GM21423 (cell line): Measurements from ENCODE around the gene LAMB1.

Source experiments
- ATAC-seq: cut with Tn5 transposase; IDR thresholded peaks from one replicate; pipeline ENCODE4 v1.9.1; 2021; ENCODE audit warnings: mild to moderate bottlenecking, moderate library complexity; ENCODE audit not compliant: unreplicated experiment

The LAMB1 gene

GRCh38 chr7:107999779-108000560 lies 3.0 kb downstream of the LAMB1 start:
- ATAC-seq = no peak

- ATAC-seq = no peak
Measured at GRCh38 chr7:107998660-107999480, 4.1 kb downstream of the LAMB1 start.

- no peak for ATAC-seq
Measured at GRCh38 chr7:107998150-107998549, 4.8 kb downstream of the LAMB1 start.

- no peak for ATAC-seq
Measured at GRCh38 chr7:107996072-107996882, 6.7 kb downstream of the LAMB1 start.

- ATAC-seq = no peak
Measured at GRCh38 chr7:107995184-107996071, 7.5 kb downstream of the LAMB1 start.

GRCh38 chr7:107994421-107995030 lies 8.4 kb downstream of the LAMB1 start:
- ATAC-seq = no peak

GRCh38 chr7:107993891-107994291 lies 9.1 kb downstream of the LAMB1 start:
- no peak for ATAC-seq

- no peak for ATAC-seq
Measured at GRCh38 chr7:107989618-107990373, 13.2 kb downstream of the LAMB1 start.

GRCh38 chr7:107982918-107983389 lies 20.0 kb downstream of the LAMB1 start:
- no peak for ATAC-seq

- no peak for ATAC-seq
Measured at GRCh38 chr7:107982042-107982840, 20.7 kb downstream of the LAMB1 start.

GRCh38 chr7:107981466-107981865 lies 21.5 kb downstream of the LAMB1 start:
- no peak for ATAC-seq

GRCh38 chr7:107980671-107981190 lies 22.2 kb downstream of the LAMB1 start:
- no peak for ATAC-seq

GRCh38 chr7:107980171-107980570 lies 22.8 kb downstream of the LAMB1 start:
- ATAC-seq = no peak

- ATAC-seq = no peak
Measured at GRCh38 chr7:107978815-107979408, 24.0 kb downstream of the LAMB1 start.

GRCh38 chr7:107977048-107977447 lies 25.9 kb downstream of the LAMB1 start:
- no peak for ATAC-seq

GRCh38 chr7:107976620-107977019 lies 26.3 kb downstream of the LAMB1 start:
- ATAC-seq = no peak

GRCh38 chr7:107975394-107976013 lies 27.5 kb downstream of the LAMB1 start:
- ATAC-seq = no peak
